SK-N-SH treated with all-trans-retinoic acid at 6 μM for 48 hours (cell line): Measurements from ENCODE around the gene WASL.

Experiments
- ARNTL ChIP-seq: fragments of 450-650 bp; formaldehyde crosslinking; IDR thresholded peaks from 2 replicates; pipeline ENCODE4 v1.5.0; 2020; ENCODE audit warnings: low read depth, mild to moderate bottlenecking, moderate library complexity, borderline replicate concordance
- ZC3H10 ChIP-seq: fragments of 250-450 bp; sonication (Bioruptor Pico); IDR thresholded peaks from 2 replicates; pipeline ENCODE4 v1.5.1; 2021; ENCODE audit warnings: mild to moderate bottlenecking, moderate library complexity

DNA sequence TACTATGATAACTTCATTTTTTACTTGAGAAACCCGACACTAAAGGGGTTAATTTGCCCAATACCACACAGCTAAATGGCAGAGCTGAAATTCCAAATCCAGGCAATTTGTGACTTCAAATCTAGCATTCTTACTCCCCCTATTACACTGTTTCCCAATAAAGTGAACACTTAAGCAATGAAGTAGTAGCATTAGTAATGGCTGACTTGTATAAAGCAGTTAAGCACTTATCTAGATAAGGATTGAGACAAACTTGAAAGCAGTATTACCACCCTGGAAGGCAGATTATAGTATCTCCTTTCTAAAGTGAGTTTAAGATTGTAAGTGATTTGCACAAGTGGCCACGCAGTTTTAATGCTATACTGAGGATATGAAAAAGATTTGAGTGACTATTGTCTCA lies 39.3 kb downstream of the WASL start:
- TF ChIP-seq ARNTL (CRISPR knock-in tag) (no peak), ZC3H10 (CRISPR knock-in tag) (no peak)
